Muscle of back (tissue), 13 donors: ENCODE data around the gene PIGO. TPM values are rescaled to one million over a fixed set of nuclear protein-coding genes. Genes with fewer than 3 reads are reported as not detected.

Source experiments
- DNase-seq, 3 donors: peaks; one replicate each; pipeline versions ENCODE4 v3.0.0 to v3.0.0-alpha.2; 2013
- long read RNA-seq, 9 donors: transcript quantifications; one replicate each; lab custom pipeline, GENCODE V29; 2026
- polyA plus RNA-seq, 10 donors: library from polyadenylated mRNA; unstranded; fragments of 120-200 nt; gene quantifications; one replicate each; pipeline ENCODE4 v1.2.1, GENCODE V29; 2013; ENCODE audit not compliant: insufficient read length in 10 of 10

The PIGO gene
- polyA plus RNA-seq = 10 to 100 TPM; 10.7 to 14.2 (median 12.3) TPM
- long read RNA-seq, donor 1, partial matches to known transcripts = 0 of 1 reads
- long read RNA-seq, donor 1, other reads (novel, unspliced or antisense) = 0 of 1 reads
- long read RNA-seq, donor 2 = 0 reads
- long read RNA-seq, donor 3 = 0 reads
- long read RNA-seq, donor 4, full-length matches to known transcripts = 2 of 2 reads
- long read RNA-seq, donor 4, partial matches to known transcripts = 0 of 2 reads
- long read RNA-seq, donor 4, other reads (novel, unspliced or antisense) = 0 of 2 reads
- long read RNA-seq, donor 5, partial matches to known transcripts = 0 of 1 reads
- long read RNA-seq, donor 5, other reads (novel, unspliced or antisense) = 0 of 1 reads
- long read RNA-seq, donor 6, partial matches to known transcripts = 0 of 1 reads
- long read RNA-seq, donor 6, other reads (novel, unspliced or antisense) = 0 of 1 reads
- long read RNA-seq, donor 7, full-length matches to known transcripts = 1 of 1 reads
- long read RNA-seq, donor 7, partial matches to known transcripts = 0 of 1 reads
- long read RNA-seq, donor 7, other reads (novel, unspliced or antisense) = 0 of 1 reads
- long read RNA-seq, donor 8 = 0 reads
- long read RNA-seq, donor 9 = 0 reads

GRCh38 chr9:35096035-35096849, at the start of gene PIGO:
Gene PIGO (minus strand): TSS chr9:35096591. CDS start chr9:35095565, 1,026 bp downstream.
- DNase-seq = peak in 2 of 3 donors; percentile 88 to 94

DNA sequence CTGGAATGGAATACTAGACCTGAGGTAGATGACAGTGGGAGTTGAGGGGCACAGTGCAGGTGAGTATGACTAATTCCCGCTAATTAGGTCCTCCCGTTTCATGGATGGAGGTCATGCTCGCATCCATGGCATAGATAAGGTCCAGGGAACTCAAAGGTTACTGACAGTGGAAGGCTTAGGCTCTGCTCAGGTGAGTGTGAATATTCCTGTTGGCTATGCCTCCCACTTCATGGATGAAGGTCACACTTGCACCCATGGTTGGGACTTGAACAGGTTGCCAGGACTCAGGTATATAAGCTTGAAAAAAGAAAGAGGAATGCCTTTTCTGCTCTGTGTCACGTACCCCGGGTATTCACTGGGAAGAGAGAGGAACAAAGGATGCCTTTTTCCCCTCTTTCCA, 45.6 kb upstream of the PIGO start:
- no peak for DNase-seq

DNA sequence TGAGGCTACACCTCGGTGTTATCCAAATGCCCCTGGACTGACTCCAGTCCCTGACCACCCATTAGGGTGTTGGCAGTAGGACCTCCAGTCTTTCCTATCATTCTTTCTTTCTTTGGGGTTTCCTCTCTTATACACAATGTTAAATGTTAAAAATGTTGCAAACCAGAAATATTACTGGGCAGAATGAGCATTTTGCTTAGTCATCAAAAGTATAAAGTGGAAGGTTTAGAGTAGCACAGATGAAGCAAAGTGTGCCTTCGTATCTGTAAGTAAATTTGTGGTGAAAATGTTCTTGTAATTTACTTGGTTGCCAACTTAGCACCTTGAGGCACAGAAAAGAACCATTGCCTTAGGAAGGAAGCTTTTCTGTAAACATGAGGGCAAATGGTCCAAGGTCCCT, 43.7 kb upstream of the PIGO start:
- DNase-seq = no peak

DNA sequence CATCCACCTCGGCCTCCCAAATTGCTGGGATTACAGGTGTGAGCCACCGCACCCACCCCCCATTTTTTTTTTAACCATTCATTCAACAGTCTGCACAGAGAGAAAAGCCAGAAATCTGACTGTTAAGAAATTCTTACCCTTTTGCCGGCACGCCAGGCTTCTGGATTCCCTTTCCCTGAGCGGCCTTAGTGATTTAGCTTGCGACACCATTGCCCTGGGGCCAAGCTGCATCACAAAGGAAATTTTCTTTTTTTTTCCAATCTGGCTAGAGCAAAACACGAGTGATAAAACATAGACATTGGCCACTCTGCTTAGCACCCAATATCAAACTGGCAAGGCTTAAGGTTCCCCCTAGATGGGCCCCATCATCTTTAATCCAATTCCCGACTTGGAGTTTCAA, 40.5 kb upstream of the PIGO start:
- no peak for DNase-seq

GRCh38 chr9:35135988-35136387, 39.6 kb upstream of the PIGO start:
- DNase-seq = no peak

GRCh38 chr9:35134920-35135319, 38.5 kb upstream of the PIGO start:
- DNase-seq = no peak

DNA sequence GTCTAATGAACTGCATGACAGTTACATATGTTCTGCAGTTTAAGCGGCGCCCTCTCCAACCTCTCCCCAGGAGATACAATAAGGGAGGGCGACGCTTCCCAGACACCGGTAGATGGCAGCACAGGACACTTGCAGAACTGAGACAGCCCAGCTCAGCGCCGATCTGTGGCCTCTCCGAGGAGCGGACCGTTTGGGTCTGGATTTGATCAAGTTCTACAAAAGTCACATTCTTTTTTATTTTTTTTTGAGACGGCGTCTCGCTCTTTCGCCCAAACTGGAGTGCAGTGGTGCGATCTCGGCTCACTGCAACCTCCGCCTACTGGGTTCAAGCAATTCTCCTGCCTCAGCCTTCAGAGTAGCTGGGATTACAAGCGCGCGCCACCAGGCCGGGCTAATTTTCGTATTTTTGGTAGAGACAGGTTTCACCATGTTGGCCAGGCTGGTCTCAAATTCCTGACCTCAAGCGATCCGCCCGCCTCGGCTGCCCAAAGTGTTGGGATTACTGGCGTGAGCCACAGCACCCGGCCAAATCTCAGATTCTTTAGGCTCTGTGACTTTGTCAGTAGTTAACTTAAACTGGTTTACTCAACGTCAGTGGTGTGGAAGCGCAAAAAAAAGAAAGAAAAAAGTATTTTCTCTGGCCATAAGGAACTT, 20.6 kb upstream of the PIGO start:
- peak; percentile 93 to 97 (median 95) for DNase-seq

GRCh38 chr9:35116539-35116897, 20.1 kb upstream of the PIGO start:
- no peak for DNase-seq

DNA sequence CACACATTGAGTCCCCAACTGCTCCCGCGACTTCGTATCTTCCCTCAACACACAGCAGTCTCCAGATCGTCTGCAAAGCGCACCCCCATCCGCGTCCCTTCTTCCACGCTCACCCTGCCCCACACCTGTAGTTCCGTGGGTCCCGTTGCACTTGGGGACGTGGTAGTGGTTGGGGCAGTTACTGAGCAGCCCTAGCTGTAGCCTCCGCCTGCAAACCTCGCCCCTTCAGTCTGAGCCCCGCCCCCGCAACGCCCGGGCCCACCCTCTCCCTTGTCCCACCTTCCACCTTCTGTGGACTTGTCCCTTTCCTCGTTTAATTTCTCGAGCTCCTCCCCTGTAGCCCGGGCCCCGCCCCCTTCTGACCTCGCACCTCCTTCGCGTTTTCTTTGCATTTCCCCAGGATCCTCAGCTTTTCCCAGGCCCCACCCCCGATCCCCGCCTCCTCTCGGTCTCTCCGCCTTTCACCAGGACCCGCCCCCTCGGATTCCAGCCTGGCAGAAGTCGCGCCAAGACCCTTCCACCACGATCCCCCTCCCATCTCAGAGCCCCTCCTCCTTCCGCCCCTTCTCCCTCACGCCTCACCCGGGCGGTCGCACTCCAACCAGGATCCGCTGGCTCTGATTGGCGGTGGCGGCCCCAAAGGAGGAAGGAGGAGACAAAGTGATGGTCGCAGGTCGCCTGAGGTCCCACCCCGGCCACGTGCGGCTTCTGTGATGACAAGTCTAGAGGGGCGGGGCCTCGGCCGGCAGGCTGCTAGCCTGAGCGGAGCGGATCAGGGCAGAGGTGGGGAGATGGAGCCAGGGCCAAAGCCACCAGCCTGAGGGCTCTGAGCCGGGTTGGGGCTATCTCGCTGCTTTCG, 19.5 kb upstream of the PIGO start, which contains the start of gene ATOSB:
Gene ATOSB (minus strand): TSS at position 183 of the 859 bp plus-strand sequence. CDS start 7,588 bp downstream, outside the sequence.
- DNase-seq = peak; percentile 97 to 98 (median 97)

DNA sequence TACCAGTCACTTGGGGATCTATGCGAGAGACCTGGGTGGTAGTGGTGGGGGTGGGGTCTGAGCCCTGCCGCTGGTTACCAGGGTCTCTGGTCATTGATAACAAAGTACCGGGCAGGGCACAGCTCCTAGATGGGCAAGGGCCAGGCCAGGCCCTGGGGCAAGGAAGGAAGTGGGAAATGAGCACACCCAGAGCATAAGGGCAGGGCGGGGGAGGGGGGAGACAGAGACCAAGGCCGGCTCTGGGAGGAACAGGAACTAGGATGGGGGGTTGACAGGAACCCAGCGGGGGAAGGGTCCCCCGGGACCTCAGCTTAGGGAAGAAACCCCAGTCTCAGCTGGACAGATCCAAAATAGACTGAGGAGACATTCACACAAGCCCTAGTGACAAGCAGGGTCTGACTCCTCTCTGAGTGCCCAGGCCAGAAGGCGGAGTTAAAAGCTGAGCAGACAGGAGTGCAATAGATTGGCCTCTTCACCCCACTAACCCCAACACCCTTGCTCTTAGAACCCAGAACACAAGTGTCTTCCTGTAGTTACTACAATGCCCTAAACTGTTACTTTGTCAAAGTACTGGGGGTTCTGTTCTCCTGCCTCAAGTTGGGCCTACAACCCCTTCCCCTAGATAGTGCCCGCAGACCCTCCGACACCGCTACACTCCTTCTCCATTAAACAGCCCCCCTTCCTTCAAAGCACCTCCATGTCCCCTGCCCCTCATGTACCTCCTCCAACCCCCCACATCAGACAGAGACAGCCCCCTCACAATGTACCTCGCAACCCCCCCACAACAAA, 18.6 kb upstream of the PIGO start:
- DNase-seq = peak in 2 of 3 donors; percentile 61 to 74

DNA sequence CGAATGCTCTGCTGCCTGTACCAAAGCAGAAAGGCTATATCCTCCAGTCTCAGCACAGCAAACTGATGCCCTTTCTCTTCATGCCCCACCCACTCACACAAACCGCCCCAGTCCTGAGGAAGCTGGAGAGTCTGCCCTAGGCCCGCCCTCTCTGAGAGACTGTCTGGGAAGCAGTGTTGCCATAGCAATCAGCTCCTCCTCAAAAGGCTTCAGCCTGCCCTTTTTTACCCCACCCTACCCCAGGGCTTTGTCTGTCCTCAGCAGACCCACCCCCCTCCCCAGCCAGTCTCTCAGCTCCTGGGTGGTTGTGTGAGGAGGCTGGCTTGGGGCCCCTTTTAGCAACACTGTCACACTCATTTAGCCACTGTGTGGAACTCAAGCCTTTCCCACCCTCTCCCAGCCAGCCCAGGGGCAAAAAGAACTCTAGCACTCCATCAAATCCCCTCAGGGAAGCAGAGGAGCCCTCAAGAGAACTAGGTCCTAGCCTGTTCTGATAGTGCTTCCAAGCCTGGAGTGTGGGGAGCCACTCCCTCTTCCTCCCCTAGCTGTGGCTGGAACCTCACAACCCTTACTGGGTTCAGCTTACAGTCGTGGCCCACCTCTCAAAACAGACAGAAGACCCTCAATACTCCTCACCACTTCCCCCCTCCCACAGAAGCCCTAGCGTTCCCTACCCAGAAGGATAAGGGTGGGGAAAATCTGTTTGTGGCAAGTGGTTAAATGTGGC, 17.9 kb upstream of the PIGO start:
- peak; percentile 85 to 95 (median 93) for DNase-seq

- no peak for DNase-seq
Measured at GRCh38 chr9:35112257-35113020, 16.0 kb upstream of the PIGO start.

- peak; percentile 98 for DNase-seq
Measured at GRCh38 chr9:35111001-35111933, 14.9 kb upstream of the PIGO start.

- peak in 1 of 3 donors; percentile 49 for DNase-seq
Measured at GRCh38 chr9:35110327-35110761, 14.0 kb upstream of the PIGO start.

- no peak for DNase-seq
Measured at GRCh38 chr9:35108946-35109575, 12.7 kb upstream of the PIGO start.

DNA sequence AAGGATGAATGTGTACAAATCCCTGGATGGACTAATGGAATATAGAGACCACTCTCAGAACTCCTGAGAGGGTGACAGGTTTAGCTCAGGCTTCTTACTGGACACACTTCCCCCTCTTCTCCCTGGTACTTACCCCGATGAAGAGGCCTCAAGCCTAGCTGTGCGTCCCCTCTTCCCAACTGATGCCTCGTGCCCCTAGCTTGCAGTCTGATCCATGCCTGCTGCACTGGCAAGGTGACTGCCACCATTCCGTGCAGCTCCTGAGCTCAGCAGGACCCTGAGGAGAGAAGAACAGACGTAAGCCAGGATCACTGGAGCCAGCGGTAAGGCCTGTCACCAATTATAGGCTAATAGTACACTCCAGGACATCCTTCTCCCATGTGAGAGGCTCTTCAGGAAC, 12.1 kb upstream of the PIGO start:
- DNase-seq = no peak
